Parathyroid adenoma (tissue), 2 donors: Measurements from ENCODE around the gene GRIK4.

ENCODE experiments used
- H2AFZ ChIP-seq: fragments of 300-600 bp; sonication (generic); one replicate; pipeline ENCODE4 v1.7.0; 2017; ENCODE audit warnings: antibody characterized with exemption, mild to moderate bottlenecking
- H3K27ac ChIP-seq: fragments of 300-600 bp; sonication (generic); one replicate; pipeline ENCODE4 v1.7.0; 2017
- H3K27me3 ChIP-seq: fragments of 300-600 bp; sonication (generic); one replicate; pipeline ENCODE4 v1.7.0; 2017; ENCODE audit warnings: low read length; ENCODE audit not compliant: control insufficient read depth, insufficient read depth
- H3K36me3 ChIP-seq: fragments of 300-600 bp; sonication (generic); one replicate; pipeline ENCODE4 v1.7.0; 2017; ENCODE audit warnings: low read length; ENCODE audit not compliant: control insufficient read depth, insufficient read depth
- H3K4me1 ChIP-seq: fragments of 300-600 bp; sonication (generic); one replicate; pipeline ENCODE4 v1.7.0; 2017; ENCODE audit warnings: control low read depth
- H3K4me2 ChIP-seq: fragments of 300-600 bp; sonication (generic); one replicate; pipeline ENCODE4 v1.7.0; 2017; ENCODE audit warnings: low read length
- H3K4me3 ChIP-seq: fragments of 300-600 bp; sonication (generic); one replicate; pipeline ENCODE4 v1.7.0; 2017; ENCODE audit warnings: low read depth, low read length
- H3K79me2 ChIP-seq: fragments of 300-600 bp; sonication (generic); one replicate; pipeline ENCODE4 v1.7.0; 2017; ENCODE audit warnings: control low read depth
- H3K9ac ChIP-seq: fragments of 300-600 bp; sonication (generic); one replicate; pipeline ENCODE4 v1.7.0; 2017; ENCODE audit warnings: mild to moderate bottlenecking
- H3K9me3 ChIP-seq: fragments of 300-600 bp; sonication (generic); one replicate; pipeline ENCODE4 v1.7.0; 2017; ENCODE audit warnings: low read length; ENCODE audit not compliant: control insufficient read depth
- CTCF ChIP-seq: fragments of 300-600 bp; sonication (generic); IDR thresholded peaks from one replicate; pipeline ENCODE4 v1.7.0; 2017; ENCODE audit warnings: antibody characterized with exemption, mild to moderate bottlenecking
- donor health status: primary hyperparathyroidism.

The GRIK4 gene

DNA sequence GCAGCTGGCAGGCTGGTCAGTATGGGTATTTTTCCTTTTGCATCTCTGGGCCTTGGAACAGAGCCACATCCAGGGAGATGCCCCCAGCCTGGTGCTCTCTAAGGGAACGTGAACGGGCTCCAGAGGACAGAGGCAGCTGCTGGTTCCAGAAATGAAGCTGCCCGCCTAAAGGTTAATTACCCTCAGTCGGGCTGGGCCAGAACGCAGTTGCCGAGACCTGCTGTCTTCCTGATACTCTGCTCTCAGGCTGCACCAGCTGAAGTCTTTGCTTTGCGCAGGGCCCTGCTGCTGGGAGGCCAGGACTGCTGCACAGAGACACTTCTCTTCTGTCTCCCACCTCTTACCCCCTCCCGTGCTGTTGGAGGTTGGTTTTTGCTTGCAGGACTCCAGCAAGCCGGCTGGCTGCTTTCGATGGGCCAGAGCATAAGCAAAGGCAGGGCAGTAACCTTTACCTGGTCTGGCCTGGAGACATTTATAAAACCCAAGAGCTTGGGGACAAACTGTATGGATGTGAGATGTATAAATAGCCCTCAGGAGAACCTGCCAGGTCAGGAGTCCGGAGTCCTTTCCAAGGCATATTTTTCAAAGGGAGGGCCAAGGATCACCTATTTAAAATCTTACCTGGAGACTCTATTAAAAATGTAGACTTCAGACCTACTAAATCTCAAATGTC lies 197.1 kb downstream of the GRIK4 start:
- Histone ChIP-seq H3K36me3 (no peaks in the 10 kb centered on the region), H3K9ac (no peak overlapping the region), H2AFZ (no peak overlapping the region), H3K27me3 (no peaks in the 10 kb centered on the region), H3K27ac (no peak overlapping the region), H3K4me2 (no peak overlapping the region), H3K79me2 (no peaks in the 10 kb centered on the region), H3K4me1 (no peaks in the 10 kb centered on the region), H3K9me3 (no peaks in the 10 kb centered on the region), H3K4me3 (no peak overlapping the region)
- no peak for TF ChIP-seq CTCF

DNA sequence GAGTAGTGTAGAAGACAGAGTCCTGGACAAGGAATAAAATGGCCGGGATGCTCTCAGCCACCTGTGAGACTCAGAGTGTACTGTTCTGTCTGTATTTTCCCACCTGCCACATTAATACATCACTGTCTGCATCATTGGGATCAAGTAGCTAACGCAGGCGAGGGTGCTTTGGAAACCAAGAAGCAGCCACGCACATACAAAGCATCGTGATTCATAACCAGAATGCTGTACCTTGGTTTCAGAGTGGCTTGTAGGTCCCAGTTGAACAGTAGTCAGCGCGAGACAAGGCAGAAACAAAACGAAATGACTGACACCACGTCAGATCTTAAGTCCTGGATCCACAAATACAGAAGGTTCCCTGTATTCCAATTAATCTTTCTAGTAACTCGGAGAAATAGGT lies 198.3 kb downstream of the GRIK4 start:
- H3K27me3 ChIP-seq, result no peaks in the 10 kb centered on the region
- no peaks in the 10 kb centered on the region for H3K36me3 ChIP-seq
- no peaks in the 10 kb centered on the region for H3K4me1 ChIP-seq
- no peak overlapping the region for H3K27ac ChIP-seq
- H3K4me3 ChIP-seq, result no peak overlapping the region
- H3K9me3 ChIP-seq, result no peaks in the 10 kb centered on the region
- TF ChIP-seq CTCF, result no peak
- H2AFZ ChIP-seq, result no peak overlapping the region
- no peak overlapping the region for H3K4me2 ChIP-seq
- no peak overlapping the region for H3K9ac ChIP-seq
- H3K79me2 ChIP-seq, result no peaks in the 10 kb centered on the region

DNA sequence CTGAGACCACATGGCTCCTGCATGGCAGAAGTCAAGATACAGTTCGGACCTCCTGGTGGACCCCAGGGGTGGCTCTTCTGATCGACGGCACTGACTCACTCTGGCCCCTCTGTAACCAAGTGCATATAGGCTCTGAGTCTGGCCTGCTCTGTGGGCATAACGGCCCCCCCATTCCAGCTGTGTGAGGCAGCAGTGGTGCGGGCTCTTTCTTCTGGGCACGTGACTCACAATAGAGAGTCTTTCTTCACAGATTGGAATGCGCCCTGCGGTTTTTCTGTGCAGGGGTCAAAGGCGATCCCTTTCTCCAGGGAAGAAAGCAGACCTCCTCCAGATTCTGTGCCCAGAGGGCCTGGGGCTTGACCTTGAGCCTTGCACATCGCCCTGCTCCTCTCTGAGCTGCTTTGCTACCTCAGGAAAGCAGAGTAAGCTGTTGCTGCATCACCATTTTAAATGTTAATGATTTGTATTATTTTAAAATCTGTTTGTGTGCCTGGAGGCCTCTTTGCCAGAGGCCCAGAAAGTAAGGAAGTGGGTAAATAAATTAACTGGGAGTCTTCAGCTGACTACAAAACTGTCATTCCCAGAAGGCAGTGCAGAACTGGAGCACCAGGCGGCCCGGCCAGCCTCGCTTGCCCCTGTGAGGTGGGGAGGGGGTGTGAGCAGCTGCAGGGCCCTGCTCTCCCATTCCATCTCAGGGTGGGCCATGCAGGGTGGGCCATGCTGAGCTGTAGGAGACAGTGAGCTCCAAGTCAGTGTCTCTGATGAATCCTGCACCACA lies 199.0 kb downstream of the GRIK4 start:
- H2AFZ ChIP-seq, result no peak overlapping the region
- H3K27ac ChIP-seq, result no peak overlapping the region
- H3K4me1 ChIP-seq, result no peaks in the 10 kb centered on the region
- no peak overlapping the region for H3K4me2 ChIP-seq
- H3K9ac ChIP-seq, result no peak overlapping the region
- H3K79me2 ChIP-seq, result no peaks in the 10 kb centered on the region
- no peaks in the 10 kb centered on the region for H3K9me3 ChIP-seq
- no peaks in the 10 kb centered on the region for H3K36me3 ChIP-seq
- no peak for TF ChIP-seq CTCF
- no peaks in the 10 kb centered on the region for H3K27me3 ChIP-seq
- H3K4me3 ChIP-seq, result no peak overlapping the region

DNA sequence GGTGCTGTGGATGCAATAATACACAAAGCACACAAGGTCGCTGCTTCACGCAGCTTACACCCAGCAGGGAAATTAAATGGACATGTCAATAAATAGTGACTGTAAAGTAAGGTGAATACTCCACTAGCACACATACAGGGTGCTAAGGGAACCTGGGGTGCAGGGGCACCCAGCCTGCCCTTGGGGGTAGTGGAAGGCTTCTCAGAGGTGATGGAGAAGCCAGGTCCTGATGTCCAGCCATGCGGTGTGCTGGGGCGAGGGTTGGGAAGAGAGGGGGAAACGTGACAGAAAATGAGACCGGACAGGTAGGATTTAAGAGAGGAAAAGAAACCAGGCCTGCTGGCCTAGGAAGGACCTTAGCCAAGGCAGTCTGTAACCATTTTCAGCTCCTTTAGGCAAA lies 200.5 kb downstream of the GRIK4 start:
- Histone ChIP-seq H3K27ac (no peak overlapping the region), H3K36me3 (no peaks in the 10 kb centered on the region), H3K9ac (no peak overlapping the region), H3K9me3 (no peaks in the 10 kb centered on the region), H3K4me1 (no peaks in the 10 kb centered on the region), H3K79me2 (no peaks in the 10 kb centered on the region), H3K4me2 (no peak overlapping the region), H3K4me3 (no peak overlapping the region), H2AFZ (no peak overlapping the region), H3K27me3 (no peaks in the 10 kb centered on the region)
- TF ChIP-seq CTCF, result no peak
